ENCODE measurements around the gene GPRC5C.

- TF ChIP-seq CTCF (IDR thresholded peaks at IDR 0.05) (no peak), POLR2AphosphoS5 (IDR thresholded peaks at IDR 0.05) (no peak), POLR2A (IDR thresholded peaks at IDR 0.05) (no peak)
Measured at GRCh38 chr17:74466828-74467184, 34.9 kb downstream of the GPRC5C start.
